ENCODE data around the gene IFI27L1. TPM values are rescaled to one million over a fixed set of nuclear protein-coding genes. Genes with fewer than 3 reads are reported as not detected.

Gene IFI27L1
- total and polyA plus RNA-seq, 2 of the 13 experiments (the other 11 are each of a cell fraction or from before 2014, with no cell fraction given), result 11.9 to 19.0 TPM

DNA sequence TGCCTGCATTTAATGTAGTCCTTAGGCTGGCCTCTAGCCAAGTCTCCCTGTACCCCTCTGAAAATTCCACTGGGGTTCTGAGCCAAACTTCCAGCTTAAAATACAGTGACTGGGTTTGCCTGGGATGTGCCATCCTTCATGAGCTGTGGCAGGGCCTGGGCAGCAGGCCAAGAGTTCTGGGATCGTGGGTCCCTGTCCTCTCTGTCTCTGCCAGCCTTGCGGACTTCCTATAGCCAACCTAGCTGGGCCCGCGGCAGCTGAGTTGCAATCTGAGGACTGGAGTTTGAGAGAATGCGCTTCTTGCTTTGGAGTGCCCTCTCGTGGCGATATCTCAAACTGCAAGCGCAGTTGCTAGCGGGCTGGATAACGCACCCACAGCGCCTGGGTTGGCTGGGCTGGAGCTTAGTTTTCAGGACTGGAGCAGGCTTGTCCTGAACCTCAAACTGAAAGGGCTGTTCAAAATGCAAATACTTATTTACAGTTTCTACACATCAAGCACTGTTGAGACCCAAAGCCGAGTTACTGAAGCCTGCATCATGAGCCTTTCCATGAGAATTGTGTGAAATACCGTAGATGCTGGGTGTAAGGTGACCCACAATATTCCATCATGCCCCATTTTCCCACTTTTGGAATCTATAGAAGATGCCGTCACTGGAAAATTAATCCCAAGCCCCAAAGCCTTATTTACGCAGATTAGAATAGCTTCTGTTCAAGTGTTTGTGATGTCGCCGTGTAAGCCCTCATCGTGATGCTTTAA, 55.6 kb downstream of the IFI27L1 start (continued):
- TF ChIP-seq ZNF160 (CRISPR knock-in tag; IDR thresholded peaks at IDR 0.05) (no peak), SALL1 (CRISPR knock-in tag; IDR thresholded peaks at IDR 0.05) (peak; percentile 78), FOXA3 (CRISPR knock-in tag; IDR thresholded peaks at IDR 0.05) (0 out of 2 replicates have a peak, but pooled peaks have one; percentile 27), YEATS4 (CRISPR knock-in tag; IDR thresholded peaks at IDR 0.05; ENCODE audit: borderline replicate concordance) (no peak), ARID2 (CRISPR knock-in tag; IDR thresholded peaks at IDR 0.05; ENCODE audit: borderline replicate concordance) (no peak), CHD2 (IDR thresholded peaks at IDR 0.05; ENCODE audit: low read depth, low read length) (no peak), FOXC1 (CRISPR knock-in tag; IDR thresholded peaks at IDR 0.05; ENCODE audit: borderline replicate concordance) (0 out of 2 replicates have a peak, but pooled peaks have one; percentile 35), ZNF644 (CRISPR knock-in tag; IDR thresholded peaks at IDR 0.05; ENCODE audit: low read depth) (no peak), NR2C2 (CRISPR knock-in tag; IDR thresholded peaks at IDR 0.05; ENCODE audit: borderline replicate concordance) (no peak), ZFY (CRISPR knock-in tag; IDR thresholded peaks at IDR 0.05) (peak; percentile 27), ZNF337 (CRISPR knock-in tag; IDR thresholded peaks at IDR 0.05; ENCODE audit: borderline replicate concordance, low read depth) (no peak), ZNF232 (CRISPR knock-in tag; IDR thresholded peaks at IDR 0.05; ENCODE audit: borderline replicate concordance) (no peak), ZNF737 (CRISPR knock-in tag; IDR thresholded peaks at IDR 0.05; ENCODE audit: borderline replicate concordance) (no peak), SAP130 (CRISPR knock-in tag; IDR thresholded peaks at IDR 0.05; ENCODE audit: low read depth) (0 out of 2 replicates have a peak, but pooled peaks have one; percentile 16), SMAD3 (CRISPR knock-in tag; IDR thresholded peaks at IDR 0.05) (no peak), ZNF143 (CRISPR knock-in tag; IDR thresholded peaks at IDR 0.05) (no peak), RXRA (CRISPR knock-in tag; IDR thresholded peaks at IDR 0.05) (0 out of 2 replicates have a peak, but pooled peaks have one; percentile 27), RXRB (CRISPR knock-in tag; IDR thresholded peaks at IDR 0.05; ENCODE audit: borderline replicate concordance) (peak; percentile 54; the same call in 1 of the 2 replicates), HDAC6 (IDR thresholded peaks at IDR 0.05; ENCODE audit: low read depth, low read length) (no peak), SPEN (CRISPR knock-in tag; IDR thresholded peaks at IDR 0.05; ENCODE audit: low read depth) (peak; percentile 26; the same call in 1 of the 2 replicates)
- TF ChIP-seq, protein P1, sequence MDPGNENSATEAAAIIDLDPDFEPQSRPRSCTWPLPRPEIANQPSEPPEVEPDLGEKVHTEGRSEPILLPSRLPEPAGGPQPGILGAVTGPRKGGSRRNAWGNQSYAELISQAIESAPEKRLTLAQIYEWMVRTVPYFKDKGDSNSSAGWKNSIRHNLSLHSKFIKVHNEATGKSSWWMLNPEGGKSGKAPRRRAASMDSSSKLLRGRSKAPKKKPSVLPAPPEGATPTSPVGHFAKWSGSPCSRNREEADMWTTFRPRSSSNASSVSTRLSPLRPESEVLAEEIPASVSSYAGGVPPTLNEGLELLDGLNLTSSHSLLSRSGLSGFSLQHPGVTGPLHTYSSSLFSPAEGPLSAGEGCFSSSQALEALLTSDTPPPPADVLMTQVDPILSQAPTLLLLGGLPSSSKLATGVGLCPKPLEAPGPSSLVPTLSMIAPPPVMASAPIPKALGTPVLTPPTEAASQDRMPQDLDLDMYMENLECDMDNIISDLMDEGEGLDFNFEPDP (CRISPR knock-in tag; conservative IDR thresholded peaks at IDR 0.05), result no peak
- TF ChIP-seq, protein P2, sequence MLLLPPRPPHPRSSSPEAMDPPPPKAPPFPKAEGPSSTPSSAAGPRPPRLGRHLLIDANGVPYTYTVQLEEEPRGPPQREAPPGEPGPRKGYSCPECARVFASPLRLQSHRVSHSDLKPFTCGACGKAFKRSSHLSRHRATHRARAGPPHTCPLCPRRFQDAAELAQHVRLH (CRISPR knock-in tag; IDR thresholded peaks at IDR 0.05; ENCODE audit: borderline replicate concordance, low read depth), result peak; percentile 32; the same call in 1 of the 2 replicates
- TF ChIP-seq, protein P3, sequence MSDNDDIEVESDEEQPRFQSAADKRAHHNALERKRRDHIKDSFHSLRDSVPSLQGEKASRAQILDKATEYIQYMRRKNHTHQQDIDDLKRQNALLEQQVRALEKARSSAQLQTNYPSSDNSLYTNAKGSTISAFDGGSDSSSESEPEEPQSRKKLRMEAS (IDR thresholded peaks at IDR 0.05), result no peak
- TF ChIP-seq, protein P4, sequence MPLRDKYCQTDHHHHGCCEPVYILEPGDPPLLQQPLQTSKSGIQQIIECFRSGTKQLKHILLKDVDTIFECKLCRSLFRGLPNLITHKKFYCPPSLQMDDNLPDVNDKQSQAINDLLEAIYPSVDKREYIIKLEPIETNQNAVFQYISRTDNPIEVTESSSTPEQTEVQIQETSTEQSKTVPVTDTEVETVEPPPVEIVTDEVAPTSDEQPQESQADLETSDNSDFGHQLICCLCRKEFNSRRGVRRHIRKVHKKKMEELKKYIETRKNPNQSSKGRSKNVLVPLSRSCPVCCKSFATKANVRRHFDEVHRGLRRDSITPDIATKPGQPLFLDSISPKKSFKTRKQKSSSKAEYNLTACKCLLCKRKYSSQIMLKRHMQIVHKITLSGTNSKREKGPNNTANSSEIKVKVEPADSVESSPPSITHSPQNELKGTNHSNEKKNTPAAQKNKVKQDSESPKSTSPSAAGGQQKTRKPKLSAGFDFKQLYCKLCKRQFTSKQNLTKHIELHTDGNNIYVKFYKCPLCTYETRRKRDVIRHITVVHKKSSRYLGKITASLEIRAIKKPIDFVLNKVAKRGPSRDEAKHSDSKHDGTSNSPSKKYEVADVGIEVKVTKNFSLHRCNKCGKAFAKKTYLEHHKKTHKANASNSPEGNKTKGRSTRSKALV (CRISPR knock-in tag; IDR thresholded peaks at IDR 0.05), result 0 out of 2 replicates have a peak, but pooled peaks have one; percentile 46
- TF ChIP-seq, protein P5, sequence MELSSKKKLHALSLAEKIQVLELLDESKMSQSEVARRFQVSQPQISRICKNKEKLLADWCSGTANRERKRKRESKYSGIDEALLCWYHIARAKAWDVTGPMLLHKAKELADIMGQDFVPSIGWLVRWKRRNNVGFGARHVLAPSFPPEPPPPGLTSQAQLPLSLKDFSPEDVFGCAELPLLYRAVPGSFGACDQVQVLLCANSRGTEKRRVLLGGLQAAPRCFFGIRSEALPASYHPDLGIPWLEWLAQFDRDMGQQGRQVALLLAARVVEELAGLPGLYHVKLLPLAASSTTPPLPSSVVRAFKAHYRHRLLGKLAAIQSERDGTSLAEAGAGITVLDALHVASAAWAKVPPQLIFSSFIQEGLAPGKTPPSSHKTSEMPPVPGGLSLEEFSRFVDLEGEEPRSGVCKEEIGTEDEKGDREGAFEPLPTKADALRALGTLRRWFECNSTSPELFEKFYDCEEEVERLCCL (CRISPR knock-in tag; IDR thresholded peaks at IDR 0.05; ENCODE audit: borderline replicate concordance), result no peak
